GM12892 (cell line): ENCODE results near the gene ITGB5.
"Not testable (repeated sequence)": the region's sequence is repeated elsewhere in the genome, so short reads cannot be mapped to it uniquely, and the experiment has no call there.

Experiments used
- DNase-seq: peaks from one replicate; pipeline ENCODE4 v3.0.0; 2011; ENCODE audit not compliant: insufficient read length
- FAIRE-seq: peaks from 2 replicates; lab custom pipeline; 2011; peaks lifted over from hg19 to GRCh38; lab: Jason Lieb, UNC
- POLR2A ChIP-seq: IDR thresholded peaks from 2 replicates; pipeline ENCODE4 v1.6.1; 2011; ENCODE audit warnings: low read depth, low read length, control low read depth
- POLR2AphosphoS5 ChIP-seq: IDR thresholded peaks from 2 replicates; pipeline ENCODE4 v1.6.1; 2011; ENCODE audit warnings: low read depth, low read length, control low read depth
- TAF1 ChIP-seq: IDR thresholded peaks from 2 replicates; pipeline ENCODE4 v1.6.1; 2011; ENCODE audit warnings: low read depth, mild to moderate bottlenecking, control low read depth, low read length, borderline replicate concordance

The ITGB5 gene

GRCh38 chr3:124829819-124830554, 57.2 kb downstream of the ITGB5 start:
- no peak for TF ChIP-seq TAF1
- no peak for TF ChIP-seq POLR2AphosphoS5
- no peak for TF ChIP-seq POLR2A
- DNase-seq (no peak), FAIRE-seq (no peak)

GRCh38 chr3:124829178-124829818, 57.9 kb downstream of the ITGB5 start:
- TF ChIP-seq TAF1 (no peak), POLR2A (no peak), POLR2AphosphoS5 (no peak)
- no peak for DNase-seq
- no peak for FAIRE-seq

GRCh38 chr3:124827476-124828206, 59.5 kb downstream of the ITGB5 start:
- FAIRE-seq, DNase-seq: not testable (repeated sequence)

GRCh38 chr3:124826703-124827102, 60.5 kb downstream of the ITGB5 start:
- FAIRE-seq = no peak
- no peak for DNase-seq
- no peak for TF ChIP-seq POLR2A
- TF ChIP-seq POLR2AphosphoS5 = no peak
- TF ChIP-seq TAF1 = no peak

DNA sequence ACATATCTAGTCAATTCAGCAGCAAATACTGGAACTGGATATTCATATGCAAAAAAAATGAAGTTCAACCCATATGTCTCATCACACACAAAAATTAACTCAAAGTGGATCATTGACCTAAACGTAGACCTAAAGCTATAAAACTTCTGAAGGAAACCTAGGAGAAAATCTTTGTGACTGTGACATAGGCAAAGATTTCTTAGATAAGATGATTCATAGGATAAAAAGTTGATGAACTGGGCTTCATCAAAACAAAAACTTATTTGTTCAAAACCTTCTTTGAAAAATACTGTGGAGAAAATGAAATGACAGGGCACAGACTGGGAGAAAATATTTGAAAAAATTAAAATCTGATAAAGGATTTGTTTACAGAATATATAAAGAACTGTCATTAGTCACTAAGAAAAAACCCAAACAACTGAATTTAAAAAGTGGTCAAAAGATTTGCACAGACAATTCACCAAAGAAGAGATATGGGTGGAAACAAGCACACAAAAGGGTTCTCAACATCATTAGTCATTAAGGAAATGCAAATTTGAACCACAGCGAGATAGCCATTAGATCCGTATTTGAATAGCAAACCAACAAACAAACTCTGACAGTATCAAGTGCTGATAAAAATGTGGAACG, 62.8 kb downstream of the ITGB5 start:
- TF ChIP-seq TAF1 = no peak
- no peak for TF ChIP-seq POLR2A
- TF ChIP-seq POLR2AphosphoS5 = no peak
- DNase-seq (no peak), FAIRE-seq (no peak)

GRCh38 chr3:124823648-124824047, 63.5 kb downstream of the ITGB5 start:
- DNase-seq (no peak), FAIRE-seq (no peak)
- TF ChIP-seq POLR2AphosphoS5 (no peak), TAF1 (no peak), POLR2A (no peak)

GRCh38 chr3:124823206-124823605, 64.0 kb downstream of the ITGB5 start:
- no peak for DNase-seq
- FAIRE-seq = no peak
- TF ChIP-seq POLR2AphosphoS5 (no peak), TAF1 (no peak), POLR2A (no peak)

GRCh38 chr3:124821356-124821755, 65.8 kb downstream of the ITGB5 start:
- DNase-seq (no peak), FAIRE-seq (no peak)
- no peak for TF ChIP-seq POLR2AphosphoS5
- TF ChIP-seq TAF1 = no peak
- no peak for TF ChIP-seq POLR2A

DNA sequence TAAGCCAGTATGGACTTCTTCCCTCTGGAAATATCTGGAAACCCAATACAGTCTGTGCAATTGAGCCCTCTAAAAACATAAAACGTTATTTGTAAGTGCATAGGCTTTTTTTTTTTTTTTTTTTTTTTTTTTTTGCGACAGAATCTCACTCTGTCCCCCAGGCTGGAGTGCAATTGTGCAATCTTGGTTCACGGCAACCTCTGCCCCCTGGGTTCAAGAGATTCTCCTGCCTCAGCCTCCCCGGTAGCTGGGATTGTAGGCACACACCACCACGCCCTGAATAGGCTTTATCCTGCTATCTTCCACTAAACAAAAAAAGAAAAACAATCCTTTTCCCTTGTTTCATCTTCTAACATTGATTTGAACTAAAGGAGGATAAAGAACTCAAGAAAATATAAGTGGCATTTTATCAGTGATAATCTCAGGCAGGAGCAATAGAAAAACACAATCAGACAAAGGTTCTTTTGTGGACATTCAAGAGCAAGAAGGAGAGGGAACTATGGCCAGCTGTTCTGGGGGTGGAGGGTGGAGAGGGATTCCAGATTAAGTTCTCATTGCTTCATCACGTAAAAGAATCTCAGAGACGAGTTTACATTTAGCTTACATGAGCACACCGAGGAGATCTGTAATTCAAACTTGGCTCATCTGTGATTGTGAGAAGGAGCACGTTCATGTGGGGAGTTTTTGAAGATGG, 68.6 kb downstream of the ITGB5 start:
- DNase-seq (no peak), FAIRE-seq (no peak)
- TF ChIP-seq POLR2AphosphoS5 = no peak
- TF ChIP-seq TAF1 = no peak
- no peak for TF ChIP-seq POLR2A

GRCh38 chr3:124817079-124817478, 70.1 kb downstream of the ITGB5 start:
- DNase-seq (no peak), FAIRE-seq (no peak)
- TF ChIP-seq POLR2A (no peak), POLR2AphosphoS5 (no peak), TAF1 (no peak)

- no peak for FAIRE-seq
- DNase-seq = no peak
- TF ChIP-seq TAF1 (no peak), POLR2AphosphoS5 (no peak)
Observed at GRCh38 chr3:124816206-124816605, 71.0 kb downstream of the ITGB5 start.
